ENCODE results near the gene ARHGEF11. TPM values are rescaled to one million over a fixed set of nuclear protein-coding genes. Genes with fewer than 3 reads are reported as not detected.

The ARHGEF11 gene
- total RNA-seq, 1 experiment from 2014 or later, result 41.1 TPM

DNA sequence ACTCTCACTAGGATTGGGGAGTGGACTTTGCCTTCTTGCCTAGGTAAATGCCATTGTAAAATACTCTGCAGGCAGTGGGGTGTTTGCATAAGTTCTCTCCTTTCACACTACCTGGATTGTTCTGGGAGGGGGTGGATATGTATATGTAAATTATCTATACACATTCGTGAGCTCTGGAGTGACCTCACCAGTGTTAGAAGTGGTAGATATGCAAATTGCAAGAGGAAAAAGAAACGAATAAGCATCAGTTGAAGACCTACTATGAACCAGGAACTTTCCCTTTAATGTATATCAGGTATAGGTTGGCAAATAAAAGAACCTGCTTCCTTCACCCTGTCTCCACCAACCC lies 1.5 kb upstream of the ARHGEF11 start:
- no peak overlapping the region for H2BK15ac ChIP-seq (ENCODE audit: low read depth, low read length)
- H3K27me3 ChIP-seq (ENCODE audit: insufficient read depth, low read length), result no peaks in the 10 kb centered on the region
- Mint-ChIP-seq H3K4me3 (peak overlapping the region; percentile 38 to 92), H3K9me3 (peaks cover 6 to 9% of the 10 kb centered on the region in 2 experiments; a peak in 3 of 5 replicates), H3K4me1 (peaks cover 40 to 52% of the 10 kb centered on the region in 2 experiments), H3K36me3 (ENCODE audit: insufficient read depth in 1 of 3, low read depth in 3 of 3) (peaks cover 0 to 10% (median 5%) of the 10 kb centered on the region in 3 experiments; a peak in 5 of 7 replicates), H3K27ac (0 out of 7 replicates have a peak overlapping the region, but pooled peaks of 1 of the 3 experiments have one; percentile 54), H3K27me3 (ENCODE audit: low read depth) (no peaks in the 10 kb centered on the region; the same call in 1 of the 2 replicates)
- no peaks in the 10 kb centered on the region for H4K20me1 ChIP-seq (ENCODE audit: control insufficient read depth, insufficient read depth, insufficient read length)
- WGBS (ENCODE audit: extremely low coverage, insufficient read length, low lambda C conversion rate), result no CpG with 5 or more reads among the region's 2 CpGs
- no peaks in the 10 kb centered on the region for H3K9me3 ChIP-seq (ENCODE audit: control insufficient read depth, low read depth, low read length)
- no peak overlapping the region for H2AK5ac ChIP-seq (ENCODE audit: insufficient read length, low read length)
- H2BK20ac ChIP-seq (ENCODE audit: low read depth, low read length, poor library complexity, severe bottlenecking), result no peak overlapping the region
- H3K79me2 ChIP-seq (ENCODE audit: insufficient read depth, low read length), result peaks cover 18% of the 10 kb centered on the region; the same call in 1 of the 2 replicates
- H2BK120ac ChIP-seq (ENCODE audit: low read depth, low read length, poor library complexity, severe bottlenecking), result no peak overlapping the region
- no peak overlapping the region for H3K14ac ChIP-seq (ENCODE audit: insufficient read depth, low read length)
- H3K56ac ChIP-seq (ENCODE audit: insufficient read length, low read depth, low read length), result no peak overlapping the region
- no peak overlapping the region for H4K8ac ChIP-seq (replicated peaks; ENCODE audit: insufficient read length, low read depth, low read length)
- TF ChIP-seq, protein P1, sequence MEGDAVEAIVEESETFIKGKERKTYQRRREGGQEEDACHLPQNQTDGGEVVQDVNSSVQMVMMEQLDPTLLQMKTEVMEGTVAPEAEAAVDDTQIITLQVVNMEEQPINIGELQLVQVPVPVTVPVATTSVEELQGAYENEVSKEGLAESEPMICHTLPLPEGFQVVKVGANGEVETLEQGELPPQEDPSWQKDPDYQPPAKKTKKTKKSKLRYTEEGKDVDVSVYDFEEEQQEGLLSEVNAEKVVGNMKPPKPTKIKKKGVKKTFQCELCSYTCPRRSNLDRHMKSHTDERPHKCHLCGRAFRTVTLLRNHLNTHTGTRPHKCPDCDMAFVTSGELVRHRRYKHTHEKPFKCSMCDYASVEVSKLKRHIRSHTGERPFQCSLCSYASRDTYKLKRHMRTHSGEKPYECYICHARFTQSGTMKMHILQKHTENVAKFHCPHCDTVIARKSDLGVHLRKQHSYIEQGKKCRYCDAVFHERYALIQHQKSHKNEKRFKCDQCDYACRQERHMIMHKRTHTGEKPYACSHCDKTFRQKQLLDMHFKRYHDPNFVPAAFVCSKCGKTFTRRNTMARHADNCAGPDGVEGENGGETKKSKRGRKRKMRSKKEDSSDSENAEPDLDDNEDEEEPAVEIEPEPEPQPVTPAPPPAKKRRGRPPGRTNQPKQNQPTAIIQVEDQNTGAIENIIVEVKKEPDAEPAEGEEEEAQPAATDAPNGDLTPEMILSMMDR (conservative IDR thresholded peaks at IDR 0.05), result no peak
- no peak overlapping the region for H2BK5ac ChIP-seq (ENCODE audit: insufficient read length, low read length)
- H3K23ac ChIP-seq (ENCODE audit: insufficient read length, low read depth, low read length), result no peak overlapping the region
- no peak overlapping the region for H3K4ac ChIP-seq (ENCODE audit: low read depth, low read length)
- H2AFZ ChIP-seq (ENCODE audit: low read length), result no peak overlapping the region
- H3K18ac ChIP-seq (ENCODE audit: insufficient read length, low read depth, low read length), result no peak overlapping the region
- H3K4me2 ChIP-seq (ENCODE audit: insufficient read depth, insufficient read length, low read length), result peak overlapping the region; percentile 80
- no peak overlapping the region for H4K5ac ChIP-seq (ENCODE audit: insufficient read length, low read depth, low read length)
- no peak overlapping the region for H4K91ac ChIP-seq (ENCODE audit: insufficient read length, low read depth, low read length)
- DNase-seq, result no peak
- peaks cover 10% of the 10 kb centered on the region for H3K4me1 ChIP-seq (ENCODE audit: insufficient read depth, low read length)
- no peak overlapping the region for H3K27ac ChIP-seq (ENCODE audit: insufficient read length, low read depth, low read length)
- H3K23me2 ChIP-seq (ENCODE audit: insufficient read length, low read depth, low read length, poor library complexity, severe bottlenecking), result peaks cover 23% of the 10 kb centered on the region
- H2BK12ac ChIP-seq (ENCODE audit: insufficient read length, low read depth, low read length), result no peak overlapping the region
- peaks cover 14% of the 10 kb centered on the region for H3K79me1 ChIP-seq (ENCODE audit: insufficient read depth, low read depth, low read length, poor library complexity, severe bottlenecking)
- H3T11ph ChIP-seq (ENCODE audit: low read length), result no peak overlapping the region
- H3K9ac ChIP-seq (ENCODE audit: extremely low read depth, insufficient read length, low read length), result no peak overlapping the region

Data from H9 (cell line).